Measurements from ENCODE around the gene PLEKHG5. TPM values are rescaled to one million over a fixed set of nuclear protein-coding genes. Genes with fewer than 3 reads are reported as not detected.
"Not testable (repeated sequence)": the region's sequence is repeated elsewhere in the genome, so short reads cannot be mapped to it uniquely, and the experiment has no call there.

Gene PLEKHG5
- total RNA-seq, 1 experiment from 2014 or later = 32.3 TPM

- no peak for DNase-seq (ENCODE audit: unreplicated experiment)
- no peak for TF ChIP-seq CTCF (IDR thresholded peaks at IDR 0.05; ENCODE audit: unreplicated experiment)
- no peak overlapping the region for H3K4me3 Mint-ChIP-seq (ENCODE audit: unreplicated experiment)
- peaks cover 6% of the 10 kb centered on the region for H3K36me3 Mint-ChIP-seq (ENCODE audit: insufficient read depth, unreplicated experiment)
- H3K4me1 Mint-ChIP-seq (ENCODE audit: insufficient read depth, unreplicated experiment) = no peaks in the 10 kb centered on the region
- intact Hi-C loops (cut with micrococcal nuclease) = no loop called here
- ChIA-PET POLR2A (no interaction called here), CTCF (interaction anchor here (0.8 to 1.7 kb wide), 2 partner anchors 17 to 40 kb away, joined by 4 to 6 read pairs; no protein-coding TSS in a partner anchor)
- H3K9me3 Mint-ChIP-seq (ENCODE audit: unreplicated experiment) = no peaks in the 10 kb centered on the region
- no TSS peak for BruUV-seq (replicated peaks)
- no peak overlapping the region for H3K27ac Mint-ChIP-seq (ENCODE audit: low read depth, unreplicated experiment)
- H3K27me3 Mint-ChIP-seq (ENCODE audit: insufficient read depth, unreplicated experiment) = peaks cover 26% of the 10 kb centered on the region
Observed at GRCh38 chr1:6454856-6455751, 36.4 kb downstream of the PLEKHG5 start.

GRCh38 chr1:6453895-6454855, 37.3 kb downstream of the PLEKHG5 start:
- BruUV-seq (replicated peaks); H3K36me3 Mint-ChIP-seq (ENCODE audit: insufficient read depth, unreplicated experiment); DNase-seq (ENCODE audit: unreplicated experiment); intact Hi-C loops (cut with micrococcal nuclease); POLR2A ChIA-PET; H3K4me3 Mint-ChIP-seq (ENCODE audit: unreplicated experiment); H3K4me1 Mint-ChIP-seq (ENCODE audit: insufficient read depth, unreplicated experiment); H3K9me3 Mint-ChIP-seq (ENCODE audit: unreplicated experiment); H3K27ac Mint-ChIP-seq (ENCODE audit: low read depth, unreplicated experiment): not testable (repeated sequence)
- CTCF ChIA-PET = interaction anchor here (0.7 to 1.7 kb wide), 3 partner anchors 16 to 39 kb away, joined by 3 to 6 read pairs (median 4); no protein-coding TSS in a partner anchor
- H3K27me3 Mint-ChIP-seq (ENCODE audit: insufficient read depth, unreplicated experiment) = peaks cover 35% of the 10 kb centered on the region

- H3K4me3 Mint-ChIP-seq (ENCODE audit: unreplicated experiment) = no peak overlapping the region
- POLR2A ChIA-PET = no interaction called here
Observed at GRCh38 chr1:6450943-6451373, 40.5 kb downstream of the PLEKHG5 start.

GRCh38 chr1:6450486-6450885, 41.0 kb downstream of the PLEKHG5 start:
- H3K4me1 Mint-ChIP-seq (ENCODE audit: insufficient read depth, unreplicated experiment); H3K9me3 Mint-ChIP-seq (ENCODE audit: unreplicated experiment); BruUV-seq (replicated peaks); H3K4me3 Mint-ChIP-seq (ENCODE audit: unreplicated experiment); H3K36me3 Mint-ChIP-seq (ENCODE audit: insufficient read depth, unreplicated experiment); POLR2A ChIA-PET; DNase-seq (ENCODE audit: unreplicated experiment); H3K27ac Mint-ChIP-seq (ENCODE audit: low read depth, unreplicated experiment); intact Hi-C loops (cut with micrococcal nuclease); CTCF ChIA-PET: not testable (repeated sequence)
- H3K27me3 Mint-ChIP-seq (ENCODE audit: insufficient read depth, unreplicated experiment) = peaks cover 39% of the 10 kb centered on the region

More at GRCh38 chr1:6450943-6451373, 40.5 kb downstream of the PLEKHG5 start:
- no peaks in the 10 kb centered on the region for H3K36me3 Mint-ChIP-seq (ENCODE audit: insufficient read depth, unreplicated experiment)
- no peak for DNase-seq (ENCODE audit: unreplicated experiment)
- intact Hi-C loops (cut with micrococcal nuclease) = no loop called here
- H3K9me3 Mint-ChIP-seq (ENCODE audit: unreplicated experiment) = no peaks in the 10 kb centered on the region
- no TSS peak for BruUV-seq (replicated peaks)
- no peak for TF ChIP-seq CTCF (IDR thresholded peaks at IDR 0.05; ENCODE audit: unreplicated experiment)
- CTCF ChIA-PET = no interaction called here
- H3K27ac Mint-ChIP-seq (ENCODE audit: low read depth, unreplicated experiment) = no peak overlapping the region
- H3K27me3 Mint-ChIP-seq (ENCODE audit: insufficient read depth, unreplicated experiment) = peaks cover 39% of the 10 kb centered on the region
- no peaks in the 10 kb centered on the region for H3K4me1 Mint-ChIP-seq (ENCODE audit: insufficient read depth, unreplicated experiment)
